ENCODE measurements around the gene COG6.

COG6 gene

DNA sequence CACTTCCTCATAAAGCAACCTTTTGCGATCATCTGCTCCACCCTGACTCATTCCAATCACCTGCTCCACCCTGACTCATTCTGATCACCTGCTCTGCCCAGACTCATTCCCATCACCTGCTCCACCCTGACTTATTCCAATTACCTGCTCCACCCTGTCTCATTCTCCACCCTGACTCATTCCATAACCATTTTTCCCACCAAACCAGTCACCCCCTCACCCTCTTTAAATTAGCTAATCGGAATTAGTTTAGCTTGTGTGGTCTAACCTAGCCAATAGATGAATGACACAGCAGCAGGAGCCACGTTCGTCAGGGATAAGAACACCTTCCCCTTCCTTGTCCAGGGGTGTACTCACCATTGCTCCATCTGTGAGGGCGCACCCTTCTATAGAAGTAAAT, 134.0 kb downstream of the COG6 start:
- DNase-seq: no peak
- TF ChIP-seq, protein P1, sequence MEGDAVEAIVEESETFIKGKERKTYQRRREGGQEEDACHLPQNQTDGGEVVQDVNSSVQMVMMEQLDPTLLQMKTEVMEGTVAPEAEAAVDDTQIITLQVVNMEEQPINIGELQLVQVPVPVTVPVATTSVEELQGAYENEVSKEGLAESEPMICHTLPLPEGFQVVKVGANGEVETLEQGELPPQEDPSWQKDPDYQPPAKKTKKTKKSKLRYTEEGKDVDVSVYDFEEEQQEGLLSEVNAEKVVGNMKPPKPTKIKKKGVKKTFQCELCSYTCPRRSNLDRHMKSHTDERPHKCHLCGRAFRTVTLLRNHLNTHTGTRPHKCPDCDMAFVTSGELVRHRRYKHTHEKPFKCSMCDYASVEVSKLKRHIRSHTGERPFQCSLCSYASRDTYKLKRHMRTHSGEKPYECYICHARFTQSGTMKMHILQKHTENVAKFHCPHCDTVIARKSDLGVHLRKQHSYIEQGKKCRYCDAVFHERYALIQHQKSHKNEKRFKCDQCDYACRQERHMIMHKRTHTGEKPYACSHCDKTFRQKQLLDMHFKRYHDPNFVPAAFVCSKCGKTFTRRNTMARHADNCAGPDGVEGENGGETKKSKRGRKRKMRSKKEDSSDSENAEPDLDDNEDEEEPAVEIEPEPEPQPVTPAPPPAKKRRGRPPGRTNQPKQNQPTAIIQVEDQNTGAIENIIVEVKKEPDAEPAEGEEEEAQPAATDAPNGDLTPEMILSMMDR (IDR thresholded peaks at IDR 0.05): no peak
- Mint-ChIP-seq H3K9me3 (peaks cover 35% of the 10 kb centered on the region), H3K36me3 (ENCODE audit: low read depth) (peaks cover 7% of the 10 kb centered on the region), H3K27me3 (ENCODE audit: low read depth, poor library complexity) (peaks cover 3% of the 10 kb centered on the region), H3K27ac (no peak overlapping the region), H3K4me1 (peaks cover 19% of the 10 kb centered on the region), H3K4me3 (no peak overlapping the region)
